Caco-2 (cell line): ENCODE results near the gene SLC2A13. TPM values are rescaled to one million over a fixed set of nuclear protein-coding genes. Genes with fewer than 3 reads are reported as not detected.

Experiments used
- BruUV-seq: library from RNA; stranded (reverse); fragments of 400-500 nt; replicated peaks from 2 replicates; lab custom pipeline; 2021; lab: Mats Ljungman, UMichigan
- CTCF ChIA-PET: fragments of 300-600 bp; sonication (Branson Sonifier 250); formaldehyde crosslinking; loops from one replicate; lab custom pipeline; 2022; ENCODE audit warnings: antibody characterized with exemption; lab: Charles Lee
- POLR2A ChIA-PET: fragments of 300-600 bp; sonication (Branson Sonifier 250); formaldehyde crosslinking; loops from one replicate; lab custom pipeline; 2022; ENCODE audit warnings: antibody characterized with exemption; lab: Charles Lee
- DNase-seq, 2 experiments: peaks; one replicate each; pipeline versions ENCODE4 v3.0.0 to v3.0.0-alpha.2; 2020 to 2022
- H3K27me3 ChIP-seq: replicated peaks from 2 replicates; pipeline ENCODE4 v1.6.0; 2011; ENCODE audit warnings: low read length; ENCODE audit not compliant: control insufficient read depth, insufficient read depth
- H3K36me3 ChIP-seq: 2 replicates; pipeline ENCODE4 v1.5.1; 2011; ENCODE audit warnings: low read length; ENCODE audit not compliant: control insufficient read depth, insufficient read depth
- H3K4me1 ChIP-seq: fragments of 250-450 bp; sonication (Bioruptor Pico); 2 replicates; pipeline ENCODE4 v1.5.1; 2020; ENCODE audit warnings: mild to moderate bottlenecking
- H3K4me3 ChIP-seq: 2 replicates; pipeline ENCODE4 v1.5.1; 2011; ENCODE audit warnings: low read depth, mild to moderate bottlenecking, control low read depth, low read length
- H3K9me3 ChIP-seq: fragments of 250-450 bp; sonication (Bioruptor Pico); 2 replicates; pipeline ENCODE4 v1.5.1; 2020; ENCODE audit warnings: mild to moderate bottlenecking, moderate library complexity
- H3K27ac Mint-ChIP-seq: one replicate; pipeline ENCODE4 v1.8.0; 2022; ENCODE audit warnings: mixed read lengths; ENCODE audit not compliant: unreplicated experiment
- H3K27me3 Mint-ChIP-seq: one replicate; pipeline ENCODE4 v1.8.0; 2022; ENCODE audit warnings: mixed read lengths; ENCODE audit not compliant: insufficient read depth, unreplicated experiment
- H3K36me3 Mint-ChIP-seq: one replicate; pipeline ENCODE4 v1.8.0; 2022; ENCODE audit warnings: mild to moderate bottlenecking, mixed read lengths; ENCODE audit not compliant: insufficient read depth, unreplicated experiment
- H3K4me1 Mint-ChIP-seq: one replicate; pipeline ENCODE4 v1.8.0; 2022; ENCODE audit warnings: low read depth, mixed read lengths; ENCODE audit not compliant: unreplicated experiment
- H3K4me3 Mint-ChIP-seq: one replicate; pipeline ENCODE4 v1.8.0; 2022; ENCODE audit warnings: mild to moderate bottlenecking, moderate library complexity, mixed read lengths; ENCODE audit not compliant: unreplicated experiment
- H3K9me3 Mint-ChIP-seq: one replicate; pipeline ENCODE4 v1.8.0; 2022; ENCODE audit warnings: mixed read lengths; ENCODE audit not compliant: unreplicated experiment
- intact Hi-C: fragments of 100-400 bp; cut with micrococcal nuclease; formaldehyde crosslinking; loops from one replicate; pipeline ENCODE4 v1.10.0; 2022; ENCODE audit not compliant: unreplicated experiment
- total RNA-seq: library from RNA; stranded (reverse); gene quantifications from 2 replicates; pipeline ENCODE4 v1.2.3, GENCODE V29; 2022
- TF ChIP-seq, protein P1 (sequence below), 2 experiments: fragments of 200-600 bp in 1 of 2; IDR thresholded peaks; 1 replicate in 1 of 2; 2 replicates in 1 of 2; pipeline versions ENCODE4 v1.5.1 to v1.8.0; 2011 to 2022; ENCODE audit warnings: antibody characterized with exemption in 1 of 2, control low read depth in 1 of 2, inconsistent platforms in 1 of 2, low read depth in 1 of 2, low read length in 1 of 2, mild to moderate bottlenecking in 1 of 2, moderate library complexity in 1 of 2; ENCODE audit not compliant: insufficient read depth in 1 of 2, severe bottlenecking in 1 of 2, unreplicated experiment in 1 of 2

The SLC2A13 gene
- total RNA-seq, 1 experiment from 2014 or later, result 3.0 TPM

DNA sequence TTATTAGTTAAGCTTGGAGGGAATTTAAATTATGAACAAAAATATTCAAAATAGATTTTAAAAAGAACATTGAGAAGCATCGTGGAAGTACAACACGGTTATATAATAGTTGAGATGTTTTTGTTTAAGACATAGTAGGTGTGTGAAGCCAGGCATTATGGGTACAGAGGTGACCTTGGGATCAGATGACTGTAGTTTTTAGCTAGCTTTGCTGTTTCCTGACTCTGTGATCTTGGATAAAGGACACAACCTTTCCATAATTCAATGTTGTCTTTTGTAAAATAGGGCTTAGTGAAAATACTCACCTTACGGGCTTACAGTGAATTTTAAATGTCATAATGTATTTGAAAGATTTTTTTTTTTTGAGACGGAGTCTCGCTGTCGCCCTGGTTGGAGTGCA, 239.7 kb downstream of the SLC2A13 start:
- intact Hi-C loops, result no loop called here
- no peak for DNase-seq
- POLR2A ChIA-PET, result no interaction called here
- H3K4me1 Mint-ChIP-seq, result no peaks in the 10 kb centered on the region
- Histone ChIP-seq H3K4me1 (no peaks in the 10 kb centered on the region), H3K4me3 (no peak overlapping the region), H3K9me3 (no peaks in the 10 kb centered on the region), H3K27me3 (no peaks in the 10 kb centered on the region), H3K36me3 (no peaks in the 10 kb centered on the region)
- no peaks in the 10 kb centered on the region for H3K9me3 Mint-ChIP-seq
- TF ChIP-seq, protein P1, sequence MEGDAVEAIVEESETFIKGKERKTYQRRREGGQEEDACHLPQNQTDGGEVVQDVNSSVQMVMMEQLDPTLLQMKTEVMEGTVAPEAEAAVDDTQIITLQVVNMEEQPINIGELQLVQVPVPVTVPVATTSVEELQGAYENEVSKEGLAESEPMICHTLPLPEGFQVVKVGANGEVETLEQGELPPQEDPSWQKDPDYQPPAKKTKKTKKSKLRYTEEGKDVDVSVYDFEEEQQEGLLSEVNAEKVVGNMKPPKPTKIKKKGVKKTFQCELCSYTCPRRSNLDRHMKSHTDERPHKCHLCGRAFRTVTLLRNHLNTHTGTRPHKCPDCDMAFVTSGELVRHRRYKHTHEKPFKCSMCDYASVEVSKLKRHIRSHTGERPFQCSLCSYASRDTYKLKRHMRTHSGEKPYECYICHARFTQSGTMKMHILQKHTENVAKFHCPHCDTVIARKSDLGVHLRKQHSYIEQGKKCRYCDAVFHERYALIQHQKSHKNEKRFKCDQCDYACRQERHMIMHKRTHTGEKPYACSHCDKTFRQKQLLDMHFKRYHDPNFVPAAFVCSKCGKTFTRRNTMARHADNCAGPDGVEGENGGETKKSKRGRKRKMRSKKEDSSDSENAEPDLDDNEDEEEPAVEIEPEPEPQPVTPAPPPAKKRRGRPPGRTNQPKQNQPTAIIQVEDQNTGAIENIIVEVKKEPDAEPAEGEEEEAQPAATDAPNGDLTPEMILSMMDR (IDR thresholded peaks at IDR 0.05; ENCODE audit: insufficient read depth in 1 of 2, low read depth in 1 of 2, low read length in 1 of 2, severe bottlenecking in 1 of 2, unreplicated experiment in 1 of 2), result no peak
- no peaks in the 10 kb centered on the region for H3K36me3 Mint-ChIP-seq
- no TSS peak for BruUV-seq
- CTCF ChIA-PET, result no interaction called here
- H3K4me3 Mint-ChIP-seq, result no peak overlapping the region
- no peaks in the 10 kb centered on the region for H3K27me3 Mint-ChIP-seq
- no peak overlapping the region for H3K27ac Mint-ChIP-seq

DNA sequence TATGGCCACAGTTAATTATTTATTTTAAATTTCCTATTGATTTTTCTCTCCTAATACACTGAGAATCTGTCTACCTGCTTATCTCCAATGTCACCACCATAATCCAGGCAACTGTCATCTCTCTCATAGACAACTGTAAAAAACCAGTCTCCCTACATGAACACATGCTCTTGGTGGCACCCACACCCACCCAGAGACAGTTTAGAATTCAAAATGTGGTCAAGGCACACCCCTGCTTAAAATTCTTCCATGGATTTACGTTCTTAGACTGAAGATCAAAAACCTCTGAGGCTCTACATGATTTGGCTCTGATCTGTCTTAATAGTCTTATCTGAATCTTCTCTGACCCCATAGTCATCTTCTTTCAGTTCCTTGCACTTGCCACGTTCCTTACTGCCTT, 245.2 kb downstream of the SLC2A13 start:
- H3K4me3 Mint-ChIP-seq, result no peak overlapping the region
- no peak overlapping the region for H3K27ac Mint-ChIP-seq
- DNase-seq, result no peak
- no peaks in the 10 kb centered on the region for H3K4me1 Mint-ChIP-seq
- Histone ChIP-seq H3K4me1 (no peaks in the 10 kb centered on the region), H3K9me3 (no peaks in the 10 kb centered on the region), H3K27me3 (no peaks in the 10 kb centered on the region), H3K36me3 (no peaks in the 10 kb centered on the region), H3K4me3 (no peak overlapping the region)
- no peaks in the 10 kb centered on the region for H3K27me3 Mint-ChIP-seq
- CTCF ChIA-PET, result no interaction called here
- H3K36me3 Mint-ChIP-seq, result no peaks in the 10 kb centered on the region
- intact Hi-C loops, result no loop called here
- BruUV-seq, result no TSS peak
- TF ChIP-seq, protein P1 (IDR thresholded peaks at IDR 0.05; ENCODE audit: insufficient read depth in 1 of 2, low read depth in 1 of 2, low read length in 1 of 2, severe bottlenecking in 1 of 2, unreplicated experiment in 1 of 2), result no peak
- no peaks in the 10 kb centered on the region for H3K9me3 Mint-ChIP-seq
- POLR2A ChIA-PET, result no interaction called here

DNA sequence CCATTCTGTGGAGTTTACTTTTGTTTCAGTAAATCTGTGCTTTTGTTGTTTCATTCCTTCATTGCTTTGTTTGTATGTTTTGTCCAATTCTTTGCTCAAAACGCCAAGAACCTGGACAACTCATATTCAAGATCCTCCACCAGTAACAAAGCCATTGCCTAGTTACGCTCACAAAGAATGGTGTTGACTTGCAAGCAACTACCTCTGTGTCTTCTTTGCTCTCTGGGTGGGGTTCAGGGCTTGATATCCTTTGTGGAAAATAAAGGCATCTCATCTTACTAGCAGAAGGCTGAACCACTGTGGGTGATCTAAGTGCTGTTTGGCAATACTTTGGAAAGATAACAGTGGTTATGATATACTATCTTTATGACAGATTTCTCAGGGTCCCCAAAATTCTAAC, 252.9 kb downstream of the SLC2A13 start:
- Mint-ChIP-seq H3K4me1 (no peaks in the 10 kb centered on the region), H3K4me3 (no peak overlapping the region), H3K9me3 (peaks cover 9% of the 10 kb centered on the region), H3K27ac (no peak overlapping the region), H3K36me3 (no peaks in the 10 kb centered on the region), H3K27me3 (no peaks in the 10 kb centered on the region)
- no peaks in the 10 kb centered on the region for H3K27me3 ChIP-seq
- intact Hi-C loops, result no loop called here
- no peak for DNase-seq
- no peaks in the 10 kb centered on the region for H3K9me3 ChIP-seq
- H3K4me3 ChIP-seq, result no peak overlapping the region
- no TSS peak for BruUV-seq
- no peaks in the 10 kb centered on the region for H3K36me3 ChIP-seq
- TF ChIP-seq, protein P1 (IDR thresholded peaks at IDR 0.05; ENCODE audit: insufficient read depth in 1 of 2, low read depth in 1 of 2, low read length in 1 of 2, severe bottlenecking in 1 of 2, unreplicated experiment in 1 of 2), result no peak
- no peaks in the 10 kb centered on the region for H3K4me1 ChIP-seq
- CTCF ChIA-PET, result no interaction called here
- POLR2A ChIA-PET, result no interaction called here
